Subcutaneous preadipocyte (primary cell): ENCODE data around the gene SLC1A7. TPM values are rescaled to one million over a fixed set of nuclear protein-coding genes. Genes with fewer than 3 reads are reported as not detected.

Experiments used
- small RNA-seq: library from RNA; depleted of rRNA; stranded (forward); fragments of <200 nt; gene quantifications from one replicate; pipeline ENCODE3, GENCODE V24; 2012
- total RNA-seq: library from RNA; depleted of rRNA; stranded (reverse); fragments of >200 nt; gene quantifications from 2 replicates; pipeline ENCODE4 v1.2.3, GENCODE V29; 2012

Gene SLC1A7
- total RNA-seq: under 0.01 TPM in 1 of 2 replicates, not detected in the other

GRCh38 chr1:53142226-53142853 is at the start of gene SLC1A7:
Gene SLC1A7, minus strand, starts transcription at chr1:53142638. Its CDS starts 189 bp downstream, at chr1:53142449.

GRCh38 chr1:53061859-53062707 is 80.4 kb downstream of the SLC1A7 start, which contains the start of gene PODN:
Gene PODN, plus strand, starts transcription at chr1:53062213. Its CDS starts 7,643 bp downstream, at chr1:53069856.

Small RNA genes within 50 kb of the gene (small RNA-seq; reads per million reads assigned to genes)
- not detected for gene HIGD1AP11

Other genes starting within 250 kb of the SLC1A7 start
- gene ECHDC2, start 220.9 kb downstream of the SLC1A7 start, total RNA-seq: 13.5 and 14.0 TPM in 2 replicates
- 64.5 and 87.8 TPM in 2 replicates for gene SCP2, start 215.4 kb downstream of the SLC1A7 start, total RNA-seq
- gene PODN, start 80.4 kb downstream of the SLC1A7 start, total RNA-seq: 0.78 and 5.1 TPM in 2 replicates
- gene CPT2, start 54.2 kb upstream of the SLC1A7 start, total RNA-seq: 15.8 and 19.4 TPM in 2 replicates
- gene CZIB, start 78.0 kb upstream of the SLC1A7 start, total RNA-seq: 45.7 and 49.2 TPM in 2 replicates
- 22.8 and 23.3 TPM in 2 replicates for gene MAGOH, start 95.9 kb upstream of the SLC1A7 start, total RNA-seq
- gene LRP8, start 185.4 kb upstream of the SLC1A7 start, total RNA-seq: 40.4 and 69.0 TPM in 2 replicates